Gastroesophageal sphincter (tissue), 4 donors: ENCODE measurements around the gene PIAS4. TPM values are rescaled to one million over a fixed set of nuclear protein-coding genes. Genes with fewer than 3 reads are reported as not detected.

ENCODE experiments used
- ATAC-seq: fragments of 150-250 bp; one replicate; pipeline ENCODE4 v1.9.1; 2016; ENCODE audit warnings: mild to moderate bottlenecking, moderate library complexity
- H3K27ac ChIP-seq, 4 donors: fragments of 200-600 bp; sonication (generic) in 3 of 4; 1 replicate in 3 of 4; 2 replicates in 1 of 4; pipeline ENCODE4 v1.5.1; 2016 to 2019
- H3K27me3 ChIP-seq: fragments of 200-600 bp; sonication (generic); one replicate; pipeline ENCODE4 v1.5.1; 2019
- H3K36me3 ChIP-seq, 2 donors: fragments of 200-600 bp; sonication (generic); one replicate each; pipeline ENCODE4 v1.5.1; 2019; ENCODE audit warnings: control low read depth in 1 of 2
- H3K4me1 ChIP-seq, 3 donors: fragments of 200-600 bp; sonication (generic); 1 replicate in 2 of 3; 2 replicates in 1 of 3; pipeline ENCODE4 v1.5.1; 2016 to 2019; ENCODE audit warnings: control low read depth in 2 of 3
- H3K4me3 ChIP-seq, 2 donors: fragments of 200-600 bp; sonication (generic); one replicate each; pipeline ENCODE4 v1.5.1; 2019; ENCODE audit warnings: mild to moderate bottlenecking in 1 of 2, moderate library complexity in 1 of 2
- H3K9me3 ChIP-seq, 3 donors: fragments of 200-600 bp; sonication (generic); one replicate each; pipeline ENCODE4 v1.5.1; 2017 to 2019; ENCODE audit warnings: control low read depth in 2 of 3
- EP300 ChIP-seq: sonication (generic); formaldehyde crosslinking; IDR thresholded peaks from one replicate; pipeline ENCODE4 v1.6.1; 2017; ENCODE audit warnings: antibody characterized with exemption, mild to moderate bottlenecking
- POLR2A ChIP-seq, 2 donors: fragments of 450-650 bp; IDR thresholded peaks; one replicate each; pipeline ENCODE4 v1.6.1; 2017; ENCODE audit warnings: antibody characterized with exemption in 2 of 2, mild to moderate bottlenecking in 2 of 2, moderate library complexity in 1 of 2
- POLR2AphosphoS5 ChIP-seq: sonication (generic); formaldehyde crosslinking; IDR thresholded peaks from one replicate; pipeline ENCODE4 v1.6.1; 2017; ENCODE audit warnings: antibody characterized with exemption
- WGBS, 2 donors: methylation state at CpG; one replicate each; pipeline ENCODE4 v1.1.5; 2018; ENCODE audit warnings: low coverage in 1 of 2; 5-methylcytosine and 5-hydroxymethylcytosine counted together
- total RNA-seq, 4 donors: library from RNA; depleted of rRNA; stranded (reverse); fragments of >200 nt; gene quantifications; one replicate each; pipeline ENCODE4 v1.1.0, GENCODE V29; 2016
- TF ChIP-seq, protein P1 (sequence below), 4 experiments: fragments of 200-600 bp in 2 of 4; fragments of 450-650 bp in 2 of 4; sonication (generic) in 1 of 4; IDR thresholded peaks; one replicate each; pipeline ENCODE4 v1.5.1; 2017 to 2019; ENCODE audit warnings: antibody characterized with exemption in 4 of 4, mild to moderate bottlenecking in 2 of 4, moderate library complexity in 2 of 4

PIAS4 gene
- total RNA-seq, 4 donors from 2014 or later, result 15.3 to 26.4 (median 16.8) TPM

DNA sequence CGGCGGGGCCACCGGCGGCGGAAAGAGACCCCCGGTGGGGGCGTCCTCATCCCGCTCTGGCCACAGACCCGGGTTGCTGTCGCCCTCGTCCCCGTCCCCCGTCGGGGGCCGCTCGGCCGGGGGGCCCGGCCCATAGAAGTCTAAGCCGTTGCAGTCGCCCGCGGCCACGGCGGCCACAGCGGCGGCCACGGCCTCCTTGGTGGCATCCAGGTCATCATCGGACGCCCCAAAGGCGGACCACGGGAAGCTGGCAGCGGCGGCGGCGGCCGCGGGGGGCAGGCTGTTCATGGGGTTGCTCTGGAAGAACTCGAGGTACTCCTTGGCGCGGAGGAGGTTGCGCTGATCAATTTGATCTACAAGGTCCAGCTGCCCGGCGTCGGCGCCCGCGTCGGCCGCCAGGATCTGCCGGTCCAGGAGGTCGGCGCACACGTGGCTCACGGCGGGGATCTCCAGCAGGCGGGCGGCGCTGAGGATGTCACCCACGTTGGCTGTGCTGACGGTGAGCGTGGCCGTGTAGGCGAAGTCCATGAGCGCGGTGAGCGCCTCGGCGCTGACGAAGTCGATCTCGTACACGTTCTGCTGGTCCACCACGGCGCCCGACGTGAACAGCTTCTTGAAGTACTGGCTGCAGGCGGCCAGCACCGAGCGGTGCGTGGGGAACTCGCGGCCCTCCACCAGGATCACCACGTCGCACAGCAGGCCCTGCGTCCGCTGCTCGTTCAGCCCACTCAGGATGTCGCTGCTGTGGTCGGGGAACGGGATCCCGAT, 47.1 kb downstream of the PIAS4 start:
- peaks cover under 1 to 87% (median 44%) of the 10 kb centered on the region in 3 donors for H3K4me1 ChIP-seq
- H3K36me3 ChIP-seq, result peaks cover 0 to 62% of the 10 kb centered on the region in 2 donors
- H3K4me3 ChIP-seq, result no peak overlapping the region
- no peaks in the 10 kb centered on the region for H3K27me3 ChIP-seq
- no peak for ATAC-seq
- 92 to 98% methylated on average over 16 to 27 of the region's 91 CpGs for WGBS, 2 donors
- no peak for TF ChIP-seq POLR2A (IDR thresholded peaks at IDR 0.05)
- TF ChIP-seq, protein P1, sequence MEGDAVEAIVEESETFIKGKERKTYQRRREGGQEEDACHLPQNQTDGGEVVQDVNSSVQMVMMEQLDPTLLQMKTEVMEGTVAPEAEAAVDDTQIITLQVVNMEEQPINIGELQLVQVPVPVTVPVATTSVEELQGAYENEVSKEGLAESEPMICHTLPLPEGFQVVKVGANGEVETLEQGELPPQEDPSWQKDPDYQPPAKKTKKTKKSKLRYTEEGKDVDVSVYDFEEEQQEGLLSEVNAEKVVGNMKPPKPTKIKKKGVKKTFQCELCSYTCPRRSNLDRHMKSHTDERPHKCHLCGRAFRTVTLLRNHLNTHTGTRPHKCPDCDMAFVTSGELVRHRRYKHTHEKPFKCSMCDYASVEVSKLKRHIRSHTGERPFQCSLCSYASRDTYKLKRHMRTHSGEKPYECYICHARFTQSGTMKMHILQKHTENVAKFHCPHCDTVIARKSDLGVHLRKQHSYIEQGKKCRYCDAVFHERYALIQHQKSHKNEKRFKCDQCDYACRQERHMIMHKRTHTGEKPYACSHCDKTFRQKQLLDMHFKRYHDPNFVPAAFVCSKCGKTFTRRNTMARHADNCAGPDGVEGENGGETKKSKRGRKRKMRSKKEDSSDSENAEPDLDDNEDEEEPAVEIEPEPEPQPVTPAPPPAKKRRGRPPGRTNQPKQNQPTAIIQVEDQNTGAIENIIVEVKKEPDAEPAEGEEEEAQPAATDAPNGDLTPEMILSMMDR (IDR thresholded peaks at IDR 0.05), result no peak
- no peak for TF ChIP-seq POLR2AphosphoS5
- TF ChIP-seq EP300, result no peak
- no peak overlapping the region for H3K27ac ChIP-seq
- no peaks in the 10 kb centered on the region for H3K9me3 ChIP-seq

DNA sequence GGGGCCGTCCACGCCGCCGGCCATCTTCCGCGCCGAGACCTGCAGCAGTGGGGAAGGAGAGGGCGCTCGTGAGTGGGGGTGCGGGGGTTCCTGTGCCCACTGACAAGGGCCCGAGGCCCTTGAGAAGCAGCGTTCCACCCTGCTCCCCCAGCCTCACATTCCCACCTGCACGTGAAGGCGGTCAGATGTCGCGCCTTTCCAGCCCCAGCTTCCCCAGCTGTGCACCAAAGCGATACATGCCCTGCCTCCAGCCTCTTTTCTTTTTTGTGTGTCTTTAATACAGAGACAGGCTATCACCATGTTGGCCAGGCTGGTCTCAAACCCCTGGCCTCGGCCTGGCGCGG, 47.6 kb downstream of the PIAS4 start:
- H3K9me3 ChIP-seq, result no peaks in the 10 kb centered on the region
- H3K4me3 ChIP-seq, result no peak overlapping the region
- TF ChIP-seq POLR2AphosphoS5, result no peak
- TF ChIP-seq EP300, result no peak
- no peak for TF ChIP-seq POLR2A (IDR thresholded peaks at IDR 0.05)
- TF ChIP-seq, protein P1 (IDR thresholded peaks at IDR 0.05), result no peak
- H3K27ac ChIP-seq, result no peak overlapping the region
- H3K27me3 ChIP-seq, result no peaks in the 10 kb centered on the region
- H3K4me1 ChIP-seq, result peaks cover 5 to 87% (median 47%) of the 10 kb centered on the region in 3 donors
- WGBS, 2 donors, result 96% methylated on average over 5 of the region's 20 CpGs; no CpG with 5 or more reads in 1 of the 2 donors
- peaks cover 0 to 56% of the 10 kb centered on the region in 2 donors for H3K36me3 ChIP-seq
- ATAC-seq, result no peak

DNA sequence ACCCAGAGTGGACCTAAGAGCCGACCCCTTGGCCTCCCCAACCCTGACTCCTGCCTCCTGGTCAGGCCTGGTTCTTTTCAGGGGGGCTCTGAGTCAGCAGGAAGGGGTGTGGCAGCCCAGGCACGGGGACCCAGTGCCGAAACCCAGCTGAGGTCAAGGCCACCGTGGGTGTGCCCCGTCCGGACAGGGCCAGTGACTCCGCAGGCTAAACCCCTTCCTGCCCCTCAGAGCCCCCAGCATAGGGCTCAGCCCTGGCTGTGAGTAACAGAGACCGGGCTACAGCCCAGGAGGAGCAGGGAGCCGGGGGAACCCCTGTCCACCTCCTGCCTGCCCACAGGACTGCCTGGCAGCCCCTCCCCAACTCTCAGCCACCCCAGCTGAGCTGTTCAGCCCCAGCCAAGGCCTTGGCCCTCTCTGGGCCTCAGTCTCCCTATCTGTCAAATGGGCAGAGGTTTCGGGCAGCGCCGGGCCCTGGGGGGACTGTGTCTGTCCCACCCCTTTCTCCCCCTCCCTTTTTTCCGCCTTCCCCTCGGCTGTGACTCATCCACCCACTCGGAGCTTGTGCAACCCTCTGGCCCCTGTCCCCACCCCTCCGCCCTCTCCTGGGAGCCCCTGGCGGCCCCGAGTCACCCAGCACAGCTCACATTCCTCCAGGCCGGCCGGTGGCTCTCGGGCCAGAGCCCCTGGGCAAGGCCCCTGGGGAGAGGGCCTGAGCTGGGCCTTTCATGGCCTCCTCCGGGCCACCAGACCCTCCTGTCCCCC, 50.6 kb downstream of the PIAS4 start:
- Histone ChIP-seq H3K27me3 (no peaks in the 10 kb centered on the region), H3K4me3 (peak overlapping the region; percentile 3 to 72), H3K27ac (peak overlapping the region; percentile 71 to 99 (median 98)), H3K4me1 (peaks cover 5 to 91% (median 62%) of the 10 kb centered on the region in 3 donors), H3K36me3 (peaks cover 0 to 36% of the 10 kb centered on the region in 2 donors), H3K9me3 (no peaks in the 10 kb centered on the region)
- WGBS, 2 donors, result 13 to 40% methylated on average over 1 to 5 of the region's 22 CpGs
- TF ChIP-seq POLR2A (IDR thresholded peaks at IDR 0.05), result peak in 1 of 2 donors; percentile 40
- peak; percentile 86 for TF ChIP-seq POLR2AphosphoS5
- TF ChIP-seq EP300, result no peak
- TF ChIP-seq, protein P1 (IDR thresholded peaks at IDR 0.05), result peak in 2 of 4 experiments; percentile 32 to 52
- peak; percentile 83 for ATAC-seq

DNA sequence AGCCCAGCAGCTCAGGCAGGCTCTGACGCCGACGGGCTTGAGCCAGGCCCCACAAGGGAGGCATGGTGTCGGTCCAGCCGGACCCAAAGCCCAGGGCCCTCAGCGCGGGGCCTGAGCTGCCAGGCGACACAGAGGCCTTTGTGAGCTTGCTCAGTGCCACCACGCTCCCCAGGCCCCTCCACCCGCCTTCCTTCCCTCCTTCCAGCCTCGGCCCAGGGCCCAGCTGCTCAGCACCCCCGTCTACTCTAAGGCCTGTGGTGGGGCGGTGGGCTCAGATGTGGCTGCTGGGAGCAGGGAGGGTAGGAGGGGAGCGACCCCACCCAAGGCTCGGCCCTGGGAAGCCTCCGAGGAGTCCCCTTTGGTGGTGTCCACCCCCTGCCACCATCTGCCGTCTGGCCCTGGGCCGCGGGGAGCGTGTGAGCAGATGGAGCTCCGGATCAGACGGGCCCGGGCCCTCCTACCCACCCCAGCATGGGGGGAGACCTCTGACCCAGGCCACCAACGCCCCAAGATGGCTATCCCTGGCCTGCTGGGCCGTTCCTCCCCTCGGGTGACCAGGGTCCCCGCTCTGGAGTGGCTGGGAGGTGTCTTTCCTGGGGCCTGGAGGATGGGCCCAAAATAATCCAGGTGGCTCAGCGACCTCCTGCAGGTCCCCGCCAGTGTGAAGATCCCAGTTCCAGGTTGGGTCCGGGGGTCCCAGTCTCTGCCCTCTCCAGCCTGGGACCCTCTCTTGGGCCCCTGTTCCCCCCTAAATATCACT, 51.3 kb downstream of the PIAS4 start:
- Histone ChIP-seq H3K9me3 (no peaks in the 10 kb centered on the region), H3K27ac (peak overlapping the region; percentile 71 to 99 (median 98)), H3K36me3 (peaks cover 0 to 34% of the 10 kb centered on the region in 2 donors), H3K4me3 (peak overlapping the region; percentile 3 to 72), H3K4me1 (peaks cover 5 to 91% (median 62%) of the 10 kb centered on the region in 3 donors), H3K27me3 (no peaks in the 10 kb centered on the region)
- WGBS, 2 donors, result 80% methylated on average over 1 of the region's 30 CpGs; no CpG with 5 or more reads in 1 of the 2 donors
- no peak for ATAC-seq
- TF ChIP-seq POLR2AphosphoS5 (no peak), EP300 (no peak), POLR2A (IDR thresholded peaks at IDR 0.05) (no peak)
- TF ChIP-seq, protein P1 (IDR thresholded peaks at IDR 0.05), result no peak
